GM06990 (cell line): ENCODE results near the gene SERPINF2.
"Not testable (repeated sequence)": the region's sequence is repeated elsewhere in the genome, so short reads cannot be mapped to it uniquely, and the experiment has no call there.

Source experiments
- DNase-seq: peaks from one replicate; pipeline ENCODE4 v3.0.0-alpha.2; 2011; ENCODE audit not compliant: insufficient read length; ENCODE audit errors: extremely low read depth
- H3K27me3 ChIP-seq: replicated peaks from 2 replicates; pipeline ENCODE4 v1.6.0; 2011; ENCODE audit warnings: low read length; ENCODE audit not compliant: control insufficient read depth, insufficient read depth
- H3K36me3 ChIP-seq: 2 replicates; pipeline ENCODE4 v1.5.1; 2011; ENCODE audit warnings: low read length; ENCODE audit not compliant: control insufficient read depth, insufficient read depth
- H3K4me3 ChIP-seq: replicated peaks from 2 replicates; pipeline ENCODE4 v1.5.1; 2011; ENCODE audit warnings: low read depth, mild to moderate bottlenecking, control low read depth, low read length
- CTCF ChIP-seq: IDR thresholded peaks from 2 replicates; pipeline ENCODE4 v1.5.1; 2011; ENCODE audit warnings: low read length, control low read depth, mild to moderate bottlenecking, inconsistent platforms; ENCODE audit not compliant: insufficient read depth, poor library complexity, severe bottlenecking

SERPINF2 gene

GRCh38 chr17:1792495-1793446, 50.1 kb downstream of the SERPINF2 start:
- DNase-seq, result no peak

GRCh38 chr17:1793447-1793806, 50.8 kb downstream of the SERPINF2 start:
- Histone ChIP-seq H3K4me3 (no peak overlapping the region), H3K36me3 (no peaks in the 10 kb centered on the region; the same call in 1 of the 2 replicates), H3K27me3 (no peaks in the 10 kb centered on the region)
- DNase-seq, result no peak
- TF ChIP-seq CTCF, result no peak

More at GRCh38 chr17:1792495-1793446, 50.1 kb downstream of the SERPINF2 start:
- TF ChIP-seq CTCF, result no peak
- Histone ChIP-seq H3K36me3 (no peaks in the 10 kb centered on the region), H3K4me3 (no peak overlapping the region), H3K27me3 (no peaks in the 10 kb centered on the region)

GRCh38 chr17:1796800-1797199, 54.1 kb downstream of the SERPINF2 start:
- peaks cover 8% of the 10 kb centered on the region for H3K36me3 ChIP-seq
- no peak for TF ChIP-seq CTCF

GRCh38 chr17:1797323-1797722, 54.7 kb downstream of the SERPINF2 start:
- Histone ChIP-seq H3K4me3 (no peak overlapping the region), H3K36me3 (peaks cover 8% of the 10 kb centered on the region)
- DNase-seq, result no peak

More at GRCh38 chr17:1796800-1797199, 54.1 kb downstream of the SERPINF2 start:
- Histone ChIP-seq H3K4me3 (no peak overlapping the region), H3K27me3 (no peaks in the 10 kb centered on the region)
- no peak for DNase-seq

GRCh38 chr17:1797846-1798245, 55.2 kb downstream of the SERPINF2 start:
- H3K4me3 ChIP-seq, H3K36me3 ChIP-seq, H3K27me3 ChIP-seq, DNase-seq: not testable (repeated sequence)

More at GRCh38 chr17:1797323-1797722, 54.7 kb downstream of the SERPINF2 start:
- no peaks in the 10 kb centered on the region for H3K27me3 ChIP-seq
- no peak for TF ChIP-seq CTCF

- H3K4me3 ChIP-seq, result no peak overlapping the region
- no peak for TF ChIP-seq CTCF
- H3K27me3 ChIP-seq, result no peaks in the 10 kb centered on the region
- no peak for DNase-seq
- peaks cover 12% of the 10 kb centered on the region for H3K36me3 ChIP-seq
These were observed 57.6 kb downstream of the SERPINF2 start for GRCh38 chr17:1800240-1800639.
